SU-DHL-6 (cell line): ENCODE data around the gene SORCS2.

Experiments used
- H2AFZ ChIP-seq: fragments of 200-600 bp; sonication (generic); 2 replicates; pipeline ENCODE4 v1.6.1; 2014; ENCODE audit warnings: low read depth, mild to moderate bottlenecking, moderate library complexity, mixed read lengths, antibody characterized with exemption, low read length; ENCODE audit not compliant: severe bottlenecking
- H3F3A ChIP-seq: fragments of 200-600 bp; shearing (Covaris generic); 2 replicates; pipeline ENCODE4 v1.6.0; 2016; ENCODE audit warnings: antibody characterized with exemption, mild to moderate bottlenecking; ENCODE audit not compliant: insufficient read depth
- H3K27ac ChIP-seq: fragments of 200-600 bp; sonication (generic); 2 replicates; pipeline ENCODE4 v1.5.1; 2016; ENCODE audit warnings: low read depth, mild to moderate bottlenecking, low read length, moderate library complexity, mixed read lengths
- H3K27me3 ChIP-seq: fragments of 200-600 bp; sonication (generic), shearing (Covaris generic); 2 replicates; pipeline ENCODE4 v1.6.0; 2014; ENCODE audit warnings: mild to moderate bottlenecking, low read length
- H3K36me3 ChIP-seq: fragments of 200-600 bp; sonication (generic); 2 replicates; pipeline ENCODE4 v1.6.1; 2014; ENCODE audit warnings: mild to moderate bottlenecking, low read length, mixed read lengths
- H3K4me2 ChIP-seq: fragments of 300-600, 200-600 bp; shearing (Covaris generic), sonication (generic); 2 replicates; pipeline ENCODE4 v1.6.0; 2014; ENCODE audit warnings: low read length, low read depth, mild to moderate bottlenecking; ENCODE audit not compliant: poor library complexity, severe bottlenecking
- H3K4me3 ChIP-seq: fragments of 200-600 bp; sonication (generic); 2 replicates; pipeline ENCODE4 v1.5.1; 2014; ENCODE audit warnings: antibody characterized with exemption, low read length, mild to moderate bottlenecking, mixed read lengths; ENCODE audit not compliant: insufficient read depth, poor library complexity, severe bottlenecking
- H3K79me2 ChIP-seq: fragments of 200-600 bp; sonication (generic); 2 replicates; pipeline ENCODE4 v1.6.1; 2014; ENCODE audit warnings: mild to moderate bottlenecking, low read length, moderate library complexity; ENCODE audit not compliant: insufficient read depth
- H3K9ac ChIP-seq: fragments of 200-600 bp; sonication (generic); 2 replicates; pipeline ENCODE4 v1.7.0; 2014; ENCODE audit warnings: mild to moderate bottlenecking, low read length
- H3K9me2 ChIP-seq: fragments of 200-600 bp; sonication (generic); replicated peaks from 2 replicates; pipeline ENCODE4 v1.6.1; 2014; ENCODE audit warnings: low read length; ENCODE audit not compliant: insufficient read depth
- H3K9me3 ChIP-seq: fragments of 200-600 bp; sonication (generic); 2 replicates; pipeline ENCODE4 v1.6.1; 2014; ENCODE audit warnings: low read length, mixed read lengths; ENCODE audit not compliant: insufficient read depth
- H4K20me1 ChIP-seq: fragments of 200-600 bp; sonication (generic); 2 replicates; pipeline ENCODE4 v1.6.1; 2014; ENCODE audit warnings: low read depth, mild to moderate bottlenecking, antibody characterized with exemption, low read length, moderate library complexity, mixed read lengths
- EZH2phosphoT487 ChIP-seq: fragments of 200-600 bp; sonication (generic), shearing (Covaris generic); conservative IDR thresholded peaks from 2 replicates; pipeline ENCODE4 v1.6.1; 2018; ENCODE audit warnings: mild to moderate bottlenecking, antibody characterized with exemption, low read length, moderate library complexity, mixed read lengths
- TF ChIP-seq, protein P1 (sequence below): fragments of 200-600 bp; sonication (generic); IDR thresholded peaks from one replicate; pipeline ENCODE4 v1.5.1; 2017; ENCODE audit warnings: antibody characterized with exemption, mild to moderate bottlenecking, low read length, moderate library complexity; ENCODE audit not compliant: insufficient read depth, poor library complexity, severe bottlenecking

Gene SORCS2

GRCh38 chr4:7206385-7206784, 14.0 kb downstream of the SORCS2 start:
- TF ChIP-seq, protein P1, sequence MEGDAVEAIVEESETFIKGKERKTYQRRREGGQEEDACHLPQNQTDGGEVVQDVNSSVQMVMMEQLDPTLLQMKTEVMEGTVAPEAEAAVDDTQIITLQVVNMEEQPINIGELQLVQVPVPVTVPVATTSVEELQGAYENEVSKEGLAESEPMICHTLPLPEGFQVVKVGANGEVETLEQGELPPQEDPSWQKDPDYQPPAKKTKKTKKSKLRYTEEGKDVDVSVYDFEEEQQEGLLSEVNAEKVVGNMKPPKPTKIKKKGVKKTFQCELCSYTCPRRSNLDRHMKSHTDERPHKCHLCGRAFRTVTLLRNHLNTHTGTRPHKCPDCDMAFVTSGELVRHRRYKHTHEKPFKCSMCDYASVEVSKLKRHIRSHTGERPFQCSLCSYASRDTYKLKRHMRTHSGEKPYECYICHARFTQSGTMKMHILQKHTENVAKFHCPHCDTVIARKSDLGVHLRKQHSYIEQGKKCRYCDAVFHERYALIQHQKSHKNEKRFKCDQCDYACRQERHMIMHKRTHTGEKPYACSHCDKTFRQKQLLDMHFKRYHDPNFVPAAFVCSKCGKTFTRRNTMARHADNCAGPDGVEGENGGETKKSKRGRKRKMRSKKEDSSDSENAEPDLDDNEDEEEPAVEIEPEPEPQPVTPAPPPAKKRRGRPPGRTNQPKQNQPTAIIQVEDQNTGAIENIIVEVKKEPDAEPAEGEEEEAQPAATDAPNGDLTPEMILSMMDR = no peak
- TF ChIP-seq EZH2phosphoT487 = no peak
- no peaks in the 10 kb centered on the region for H3K9me2 ChIP-seq
- no peaks in the 10 kb centered on the region for H3K27me3 ChIP-seq
- H3K79me2 ChIP-seq = no peaks in the 10 kb centered on the region
- no peak overlapping the region for H3K27ac ChIP-seq
- H3K9me3 ChIP-seq = no peaks in the 10 kb centered on the region
- H2AFZ ChIP-seq = no peak overlapping the region
- H3K9ac ChIP-seq = no peak overlapping the region
- H3K36me3 ChIP-seq = no peaks in the 10 kb centered on the region
- no peaks in the 10 kb centered on the region for H4K20me1 ChIP-seq
- no peak overlapping the region for H3K4me2 ChIP-seq
- no peak overlapping the region for H3K4me3 ChIP-seq
- no peaks in the 10 kb centered on the region for H3F3A ChIP-seq

DNA sequence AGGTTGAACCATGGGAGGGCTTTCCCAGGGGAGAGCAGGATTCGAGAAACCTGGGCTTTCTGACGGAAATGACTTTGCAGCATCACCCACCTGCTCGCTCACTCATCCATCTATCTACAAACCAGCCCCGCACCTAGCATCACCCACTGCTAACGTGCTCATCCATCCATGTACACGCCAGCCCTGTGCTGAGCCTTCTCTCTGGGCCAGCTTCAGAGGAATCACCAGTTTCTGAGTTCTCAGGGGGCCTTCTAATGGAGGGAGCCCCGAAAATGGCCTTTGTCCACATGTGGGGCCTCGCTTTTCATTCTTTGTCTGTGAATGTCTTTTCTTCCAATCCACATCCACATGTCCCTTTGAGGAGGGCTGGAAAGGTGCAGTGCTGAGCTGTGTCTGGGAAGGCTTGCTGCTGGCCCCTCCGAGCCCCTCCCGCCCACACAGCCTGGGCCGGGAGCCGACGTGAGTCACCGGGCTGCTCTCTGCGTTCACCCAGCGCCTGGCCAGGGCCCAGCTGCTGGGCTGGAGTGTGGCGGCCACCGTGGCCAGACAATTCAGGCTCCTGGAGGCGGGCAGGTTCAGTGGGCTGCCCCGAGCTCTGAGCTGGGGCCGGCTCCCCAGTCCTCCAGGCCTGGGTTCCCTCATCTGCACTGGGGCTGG, 14.7 kb downstream of the SORCS2 start:
- Histone ChIP-seq H3K79me2 (no peaks in the 10 kb centered on the region), H3K9me3 (no peaks in the 10 kb centered on the region), H3K4me3 (no peak overlapping the region), H4K20me1 (no peaks in the 10 kb centered on the region), H3F3A (no peaks in the 10 kb centered on the region), H3K4me2 (no peak overlapping the region), H3K27ac (no peak overlapping the region), H3K9me2 (no peaks in the 10 kb centered on the region), H2AFZ (no peak overlapping the region), H3K9ac (no peak overlapping the region), H3K36me3 (no peaks in the 10 kb centered on the region), H3K27me3 (no peaks in the 10 kb centered on the region)
- TF ChIP-seq EZH2phosphoT487 = no peak
- TF ChIP-seq, protein P1 = no peak

- Histone ChIP-seq H3K4me2 (no peak overlapping the region), H3K9me3 (no peaks in the 10 kb centered on the region), H3K27ac (no peak overlapping the region), H3K36me3 (no peaks in the 10 kb centered on the region), H2AFZ (no peak overlapping the region), H3K27me3 (no peaks in the 10 kb centered on the region), H4K20me1 (no peaks in the 10 kb centered on the region), H3K79me2 (no peaks in the 10 kb centered on the region), H3K9me2 (no peaks in the 10 kb centered on the region), H3F3A (no peaks in the 10 kb centered on the region), H3K4me3 (no peak overlapping the region), H3K9ac (no peak overlapping the region)
- no peak for TF ChIP-seq EZH2phosphoT487
- TF ChIP-seq, protein P1 = no peak
These were observed 15.4 kb downstream of the SORCS2 start for GRCh38 chr4:7207628-7208231.
